SK-N-MC (cell line): ENCODE results near the gene RWDD4.

Experiments used
- DNase-seq: peaks from one replicate; pipeline ENCODE4 v3.0.0-alpha.2; 2011; ENCODE audit warnings: low read depth, low spot score
- H3K27ac ChIP-seq: fragments of 200-600 bp; sonication (generic); 2 replicates; pipeline ENCODE4 v1.5.1; 2016; ENCODE audit warnings: mixed run types
- H3K36me3 ChIP-seq: fragments of 200-600 bp; sonication (generic); 2 replicates; pipeline ENCODE4 v1.6.1; 2017; ENCODE audit warnings: antibody characterized with exemption, low read length, mixed read lengths; ENCODE audit not compliant: insufficient read depth
- H3K4me3 ChIP-seq: fragments of 200-600 bp; sonication (generic); 2 replicates; pipeline ENCODE4 v1.5.1; 2016
- H3K9ac ChIP-seq: fragments of 200-600 bp; sonication (generic); 2 replicates; pipeline ENCODE4 v1.8.0; 2017; ENCODE audit warnings: mixed run types, mixed read lengths; ENCODE audit not compliant: insufficient read length
- H3K9me3 ChIP-seq: fragments of 200-600 bp; sonication (generic); 2 replicates; pipeline ENCODE4 v1.6.1; 2017; ENCODE audit warnings: low read depth, mild to moderate bottlenecking, antibody characterized with exemption, low read length, moderate library complexity, mixed read lengths
- EZH2 ChIP-seq: fragments of 200-600 bp; sonication (generic); IDR thresholded peaks from one replicate; pipeline ENCODE4 v1.6.1; 2017; ENCODE audit warnings: antibody characterized with exemption
- FOXP2 ChIP-seq: optimal IDR thresholded peaks from 2 replicates; pipeline ENCODE3; 2011; ENCODE audit warnings: mild to moderate bottlenecking, moderate library complexity; ENCODE audit not compliant: insufficient read depth; ENCODE audit errors: extremely low read length, control extremely low read depth
- POLR2AphosphoS5 ChIP-seq: IDR thresholded peaks from 2 replicates; pipeline ENCODE4 v1.6.1; 2012; ENCODE audit warnings: mild to moderate bottlenecking, low read depth, low read length, borderline replicate concordance

The RWDD4 gene

GRCh38 chr4:183618681-183619080, 40.3 kb downstream of the RWDD4 start:
- H3K4me3 ChIP-seq = no peak overlapping the region
- no peak overlapping the region for H3K27ac ChIP-seq
- DNase-seq = no peak
- TF ChIP-seq FOXP2 = no peak
- no peak for TF ChIP-seq EZH2
- no peak for TF ChIP-seq POLR2AphosphoS5
- H3K36me3 ChIP-seq = no peaks in the 10 kb centered on the region
- no peaks in the 10 kb centered on the region for H3K9me3 ChIP-seq
- no peak overlapping the region for H3K9ac ChIP-seq

- TF ChIP-seq POLR2AphosphoS5 (no peak), FOXP2 (no peak), EZH2 (no peak)
- no peak for DNase-seq
- Histone ChIP-seq H3K9me3 (no peaks in the 10 kb centered on the region), H3K27ac (no peak overlapping the region), H3K9ac (no peak overlapping the region), H3K4me3 (no peak overlapping the region), H3K36me3 (no peaks in the 10 kb centered on the region)
These were observed 41.9 kb downstream of the RWDD4 start for GRCh38 chr4:183617075-183617474.

- TF ChIP-seq POLR2AphosphoS5 (no peak), FOXP2 (no peak), EZH2 (no peak)
These were observed 46.4 kb downstream of the RWDD4 start for GRCh38 chr4:183612329-183613250.

GRCh38 chr4:183611210-183611830, 47.7 kb downstream of the RWDD4 start:
- TF ChIP-seq EZH2 (no peak), POLR2AphosphoS5 (no peak), FOXP2 (no peak)

More at GRCh38 chr4:183612329-183613250, 46.4 kb downstream of the RWDD4 start:
- H3K27ac ChIP-seq = no peak overlapping the region
- no peaks in the 10 kb centered on the region for H3K9me3 ChIP-seq
- H3K9ac ChIP-seq = no peak overlapping the region
- H3K36me3 ChIP-seq = no peaks in the 10 kb centered on the region
- DNase-seq = no peak
- H3K4me3 ChIP-seq = no peak overlapping the region

GRCh38 chr4:183610613-183611012, 48.4 kb downstream of the RWDD4 start:
- TF ChIP-seq EZH2 (no peak), FOXP2 (no peak), POLR2AphosphoS5 (no peak)
- no peaks in the 10 kb centered on the region for H3K9me3 ChIP-seq
- DNase-seq = no peak

More at GRCh38 chr4:183611210-183611830, 47.7 kb downstream of the RWDD4 start:
- H3K27ac ChIP-seq = no peak overlapping the region
- H3K4me3 ChIP-seq = no peak overlapping the region
- H3K9ac ChIP-seq = no peak overlapping the region
- H3K36me3 ChIP-seq = no peaks in the 10 kb centered on the region
- no peak for DNase-seq
- no peaks in the 10 kb centered on the region for H3K9me3 ChIP-seq

GRCh38 chr4:183610033-183610432, 49.0 kb downstream of the RWDD4 start:
- Histone ChIP-seq H3K4me3 (no peak overlapping the region), H3K9ac (no peak overlapping the region), H3K9me3 (no peaks in the 10 kb centered on the region), H3K27ac (no peak overlapping the region), H3K36me3 (no peaks in the 10 kb centered on the region)
- no peak for TF ChIP-seq POLR2AphosphoS5
- TF ChIP-seq EZH2 = no peak
- no peak for TF ChIP-seq FOXP2
- DNase-seq = no peak

More at GRCh38 chr4:183610613-183611012, 48.4 kb downstream of the RWDD4 start:
- Histone ChIP-seq H3K9ac (no peak overlapping the region), H3K4me3 (no peak overlapping the region), H3K36me3 (no peaks in the 10 kb centered on the region), H3K27ac (no peak overlapping the region)

- no peak overlapping the region for H3K4me3 ChIP-seq
- H3K27ac ChIP-seq = no peak overlapping the region
- no peak for DNase-seq
- TF ChIP-seq POLR2AphosphoS5 (no peak), FOXP2 (no peak), EZH2 (no peak)
- no peak overlapping the region for H3K9ac ChIP-seq
- no peaks in the 10 kb centered on the region for H3K9me3 ChIP-seq
- H3K36me3 ChIP-seq = no peaks in the 10 kb centered on the region
These were observed 49.8 kb downstream of the RWDD4 start for GRCh38 chr4:183609151-183609550.

- H3K4me3 ChIP-seq = no peak overlapping the region
- no peak overlapping the region for H3K9ac ChIP-seq
- no peak overlapping the region for H3K27ac ChIP-seq
- H3K36me3 ChIP-seq = no peaks in the 10 kb centered on the region
- TF ChIP-seq POLR2AphosphoS5 (no peak), EZH2 (no peak), FOXP2 (no peak)
- no peak for DNase-seq
- H3K9me3 ChIP-seq = no peaks in the 10 kb centered on the region
These were observed 51.1 kb downstream of the RWDD4 start for GRCh38 chr4:183607894-183608293.
